Esophagus muscularis mucosa (tissue), 4 donors: ENCODE data around the gene RAET1E.

Source experiments
- EP300 ChIP-seq: sonication (generic); formaldehyde crosslinking; IDR thresholded peaks from one replicate; pipeline ENCODE4 v1.6.1; 2017; ENCODE audit warnings: antibody characterized with exemption
- POLR2A ChIP-seq: fragments of 450-650 bp; IDR thresholded peaks from one replicate; pipeline ENCODE4 v1.6.1; 2017; ENCODE audit warnings: antibody characterized with exemption, moderate library complexity, mild to moderate bottlenecking, low read depth
- TF ChIP-seq, protein P1 (sequence below), 3 experiments: fragments of 200-600 bp in 2 of 3; fragments of 450-650 bp in 1 of 3; sonication (generic) in 2 of 3; IDR thresholded peaks; one replicate each; pipeline ENCODE4 v1.5.1; 2017 to 2019; ENCODE audit warnings: antibody characterized with exemption in 3 of 3, mild to moderate bottlenecking in 2 of 3, moderate library complexity in 1 of 3

DNA sequence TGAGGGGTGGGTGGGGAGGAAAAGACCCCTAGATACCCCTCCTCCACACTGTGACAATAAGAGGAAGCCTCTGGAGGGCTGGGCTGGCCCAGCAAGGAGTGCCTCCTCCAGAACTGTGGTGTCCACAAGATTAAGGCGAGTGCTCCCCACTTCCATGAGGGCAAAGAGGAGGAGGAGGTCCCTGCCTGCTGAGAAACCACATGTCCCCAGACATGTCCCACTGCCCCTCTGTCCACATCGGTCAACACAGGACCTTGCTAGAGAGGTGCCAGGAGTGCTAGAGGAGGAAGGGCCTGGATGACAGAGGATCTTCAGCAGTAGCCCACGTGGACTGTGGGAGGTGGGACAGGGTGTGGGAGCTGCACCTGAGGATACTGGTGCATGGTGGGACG, 21.9 kb upstream of the RAET1E start:
- TF ChIP-seq, protein P1, sequence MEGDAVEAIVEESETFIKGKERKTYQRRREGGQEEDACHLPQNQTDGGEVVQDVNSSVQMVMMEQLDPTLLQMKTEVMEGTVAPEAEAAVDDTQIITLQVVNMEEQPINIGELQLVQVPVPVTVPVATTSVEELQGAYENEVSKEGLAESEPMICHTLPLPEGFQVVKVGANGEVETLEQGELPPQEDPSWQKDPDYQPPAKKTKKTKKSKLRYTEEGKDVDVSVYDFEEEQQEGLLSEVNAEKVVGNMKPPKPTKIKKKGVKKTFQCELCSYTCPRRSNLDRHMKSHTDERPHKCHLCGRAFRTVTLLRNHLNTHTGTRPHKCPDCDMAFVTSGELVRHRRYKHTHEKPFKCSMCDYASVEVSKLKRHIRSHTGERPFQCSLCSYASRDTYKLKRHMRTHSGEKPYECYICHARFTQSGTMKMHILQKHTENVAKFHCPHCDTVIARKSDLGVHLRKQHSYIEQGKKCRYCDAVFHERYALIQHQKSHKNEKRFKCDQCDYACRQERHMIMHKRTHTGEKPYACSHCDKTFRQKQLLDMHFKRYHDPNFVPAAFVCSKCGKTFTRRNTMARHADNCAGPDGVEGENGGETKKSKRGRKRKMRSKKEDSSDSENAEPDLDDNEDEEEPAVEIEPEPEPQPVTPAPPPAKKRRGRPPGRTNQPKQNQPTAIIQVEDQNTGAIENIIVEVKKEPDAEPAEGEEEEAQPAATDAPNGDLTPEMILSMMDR (IDR thresholded peaks at IDR 0.05) = no peak
- no peak for TF ChIP-seq EP300
- TF ChIP-seq POLR2A = no peak
